H1 (cell line): Measurements from ENCODE around the gene DCAF15. TPM values are rescaled to one million over a fixed set of nuclear protein-coding genes. Genes with fewer than 3 reads are reported as not detected.
"Not testable (repeated sequence)": the region's sequence is repeated elsewhere in the genome, so short reads cannot be mapped to it uniquely, and the experiment has no call there.

Source experiments
- CTCF ChIA-PET: fragments of 300-600 bp; sonication (Branson Sonifier 250); formaldehyde crosslinking; loops from one replicate; lab custom pipeline; 2021; ENCODE audit not compliant: partially characterized antibody; lab: Charles Lee
- POLR2A ChIA-PET: fragments of 300-600 bp; sonication (Branson Sonifier 250); formaldehyde crosslinking; loops from one replicate; lab custom pipeline; 2021; ENCODE audit warnings: inconsistent platforms; ENCODE audit not compliant: partially characterized antibody; lab: Charles Lee
- DNase-seq, 2 experiments: peaks; one replicate each; pipeline versions ENCODE4 v3.0.0 to v3.0.0-alpha.2; 2010 to 2022; ENCODE audit warnings: low spot score in 2 of 2, low read depth in 1 of 2, mixed read lengths in 1 of 2
- FAIRE-seq: peaks from 2 replicates; lab custom pipeline; 2011; peaks lifted over from hg19 to GRCh38; lab: Jason Lieb, UNC
- H2AFZ ChIP-seq: 2 replicates; pipeline ENCODE4 v1.8.1; 2012; ENCODE audit warnings: low read length, inconsistent platforms
- H2AK5ac ChIP-seq: 2 replicates; pipeline ENCODE4 v1.6.1; 2013; ENCODE audit warnings: low read depth, low read length
- H2BK120ac ChIP-seq: replicated peaks from 2 replicates; pipeline ENCODE3; 2013; ENCODE audit warnings: low read depth, low read length, inconsistent platforms
- H2BK12ac ChIP-seq: 2 replicates; pipeline ENCODE4 v1.6.1; 2013; ENCODE audit warnings: low read depth, low read length
- H2BK15ac ChIP-seq: 2 replicates; pipeline ENCODE4 v1.6.1; 2013; ENCODE audit warnings: low read length
- H2BK20ac ChIP-seq: 2 replicates; pipeline ENCODE4 v1.6.1; 2013; ENCODE audit warnings: low read length
- H2BK5ac ChIP-seq: 2 replicates; pipeline ENCODE4 v1.6.1; 2013; ENCODE audit warnings: low read depth, low read length
- H3K14ac ChIP-seq: 2 replicates; pipeline ENCODE4 v1.6.1; 2013; ENCODE audit warnings: inconsistent platforms; ENCODE audit not compliant: insufficient read length
- H3K18ac ChIP-seq: 2 replicates; pipeline ENCODE4 v1.6.1; 2013; ENCODE audit warnings: low read length; ENCODE audit errors: extremely low read depth
- H3K23ac ChIP-seq: 2 replicates; pipeline ENCODE4 v1.6.1; 2013; ENCODE audit warnings: inconsistent platforms; ENCODE audit not compliant: insufficient read length
- H3K23me2 ChIP-seq: 2 replicates; pipeline ENCODE4 v1.6.1; 2013; ENCODE audit warnings: low read depth, low read length
- H3K27ac ChIP-seq: 2 replicates; pipeline ENCODE4 v1.6.1; 2011; ENCODE audit warnings: low read depth, low read length, inconsistent platforms
- H3K27me3 ChIP-seq, 4 experiments: replicated peaks in 1 of 4; 1 replicate in 1 of 4; 2 replicates in 3 of 4; pipeline versions ENCODE4 v1.6.1 to v1.8.1; 2011 to 2013; ENCODE audit warnings: low read length in 3 of 4, mild to moderate bottlenecking in 3 of 4, inconsistent platforms in 2 of 4, mixed read lengths in 2 of 4, moderate library complexity in 1 of 4; ENCODE audit not compliant: control insufficient read depth in 3 of 4, insufficient read depth in 3 of 4; ENCODE audit errors: extremely low read depth in 1 of 4
- H3K36me3 ChIP-seq, 4 experiments: 2 replicates each; pipeline versions ENCODE4 v1.6.1 to v1.8.1; 2011 to 2013; ENCODE audit warnings: mild to moderate bottlenecking in 4 of 4, low read length in 3 of 4, moderate library complexity in 2 of 4, control low read depth in 1 of 4, inconsistent platforms in 1 of 4; ENCODE audit not compliant: insufficient read depth in 4 of 4, control insufficient read depth in 2 of 4
- H3K4ac ChIP-seq: replicated peaks from 2 replicates; pipeline ENCODE3; 2013; ENCODE audit warnings: low read length, low read depth, mixed read lengths, inconsistent platforms; ENCODE audit not compliant: insufficient read length
- H3K4me1 ChIP-seq, 4 experiments: replicated peaks in 1 of 4; 1 replicate in 1 of 4; 2 replicates in 3 of 4; pipeline versions ENCODE4 v1.6.1 to v1.8.1; 2011 to 2013; ENCODE audit warnings: low read length in 3 of 4, inconsistent platforms in 2 of 4, mixed read lengths in 1 of 4; ENCODE audit not compliant: insufficient read depth in 4 of 4, control insufficient read depth in 3 of 4
- H3K4me2 ChIP-seq, 2 experiments: 2 replicates each; pipeline versions ENCODE4 v1.6.1 to v1.8.1; 2011 to 2013; ENCODE audit warnings: low read depth in 2 of 2, low read length in 2 of 2, control low read depth in 1 of 2, inconsistent platforms in 1 of 2, mild to moderate bottlenecking in 1 of 2; ENCODE audit not compliant: insufficient read depth in 1 of 2
- H3K4me3 ChIP-seq, 4 experiments: fragments of 200-600, 300-600 bp in 1 of 4; sonication (generic), shearing (Covaris generic), sonication (Bioruptor Twin) in 1 of 4; 2 replicates each; pipeline versions ENCODE4 v1.5.1 to v1.8.1; 2011 to 2016; ENCODE audit warnings: low read length in 4 of 4, low read depth in 3 of 4, control low read depth in 2 of 4, inconsistent platforms in 2 of 4, mild to moderate bottlenecking in 2 of 4, mixed read lengths in 1 of 4, moderate library complexity in 1 of 4; ENCODE audit not compliant: insufficient read depth in 2 of 4; ENCODE audit errors: extremely low read depth in 1 of 4
- H3K56ac ChIP-seq: replicated peaks from 2 replicates; pipeline ENCODE3; 2013; ENCODE audit warnings: low read depth, mild to moderate bottlenecking, mixed read lengths, low read length, inconsistent platforms; ENCODE audit not compliant: insufficient read length
- H3K79me1 ChIP-seq: 2 replicates; pipeline ENCODE4 v1.6.1; 2013; ENCODE audit warnings: low read depth, low read length, control low read depth
- H3K79me2 ChIP-seq, 2 experiments: 2 replicates each; pipeline versions ENCODE4 v1.6.1 to v1.8.1; 2012 to 2013; ENCODE audit warnings: low read length in 2 of 2, mild to moderate bottlenecking in 2 of 2, inconsistent platforms in 1 of 2; ENCODE audit not compliant: insufficient read depth in 2 of 2, control insufficient read depth in 1 of 2
- H3K9ac ChIP-seq, 4 experiments: replicated peaks in 1 of 4; 1 replicate in 1 of 4; 2 replicates in 3 of 4; pipeline versions ENCODE4 v1.6.1 to v1.8.1; 2011 to 2013; ENCODE audit warnings: low read depth in 3 of 4, low read length in 3 of 4, control low read depth in 2 of 4, mild to moderate bottlenecking in 2 of 4, moderate library complexity in 2 of 4, inconsistent platforms in 1 of 4; ENCODE audit errors: extremely low read depth in 1 of 4
- H3K9me3 ChIP-seq, 2 experiments: 2 replicates each; pipeline versions ENCODE4 v1.6.1 to v1.8.1; 2012 to 2013; ENCODE audit warnings: mild to moderate bottlenecking in 2 of 2, moderate library complexity in 2 of 2, control low read depth in 1 of 2, inconsistent platforms in 1 of 2, low read depth in 1 of 2, low read length in 1 of 2, mixed read lengths in 1 of 2; ENCODE audit not compliant: insufficient read depth in 2 of 2
- H4K20me1 ChIP-seq, 2 experiments: replicated peaks in 1 of 2; 2 replicates each; pipeline versions ENCODE3 to v1.8.1; 2011 to 2013; ENCODE audit warnings: inconsistent platforms in 2 of 2, low read length in 2 of 2, mild to moderate bottlenecking in 1 of 2; ENCODE audit not compliant: insufficient read depth in 2 of 2, control insufficient read depth in 1 of 2
- H4K5ac ChIP-seq: 2 replicates; pipeline ENCODE4 v1.6.1; 2013; ENCODE audit warnings: low read length, low read depth, mixed read lengths, inconsistent platforms; ENCODE audit not compliant: insufficient read length
- H4K8ac ChIP-seq: 2 replicates; pipeline ENCODE4 v1.8.0; 2013; ENCODE audit warnings: mild to moderate bottlenecking, moderate library complexity, low read length, inconsistent platforms; ENCODE audit not compliant: insufficient read depth; ENCODE audit errors: extremely low read depth
- H4K91ac ChIP-seq: replicated peaks from 2 replicates; pipeline ENCODE3; 2013; ENCODE audit warnings: low read length, mixed read lengths, inconsistent platforms; ENCODE audit not compliant: insufficient read length
- WGBS, 2 experiments: shearing (Covaris generic) in 1 of 2; methylation state at CpG; one replicate each; pipeline versions ENCODE4 v1.1.6 to v1.1.7; 2013 to 2015; ENCODE audit warnings: low lambda C conversion rate in 2 of 2, mixed read lengths in 2 of 2, inconsistent platforms in 1 of 2, low coverage in 1 of 2, missing lambda C conversion rate in 1 of 2; ENCODE audit not compliant: insufficient replicate concordance in 2 of 2, insufficient coverage in 1 of 2, insufficient read length in 1 of 2; ENCODE audit errors: extremely low coverage in 1 of 2, missing lambda C conversion rate in 1 of 2; 5-methylcytosine and 5-hydroxymethylcytosine counted together
- polyA plus RNA-seq, 7 experiments: library from polyadenylated mRNA; depleted of rRNA in 3 of 7; stranded (reverse) in 5 of 7; unstranded in 2 of 7; fragments of >200 nt in 5 of 7; fragments of 200-250 nt in 2 of 7; gene quantifications; 1 replicate in 5 of 7; 2 replicates in 1 of 7; 4 replicates in 1 of 7; pipeline versions ENCODE4 v1.2.1 to v1.2.3, GENCODE V29; 2011 to 2013; ENCODE audit warnings: missing spikeins in 2 of 7, mixed read lengths in 2 of 7
- total RNA-seq: library from RNA; stranded (reverse); fragmentation: NEBNext Ultra II Directional; extraction: Animal tissue kit (Norgen Biotek cat#: 25700); gene quantifications from 2 replicates; pipeline ENCODE4 v1.2.1, GENCODE V29; 2021

DCAF15 gene
- total and polyA plus RNA-seq, 2 of the 8 experiments (the other 6 are each of a cell fraction or from before 2014, with no cell fraction given): 68.7 to 80.8 TPM

GRCh38 chr19:13971868-13972267 is 19.6 kb downstream of the DCAF15 start:
- not testable (repeated sequence) for H3K23me2 ChIP-seq, H2BK120ac ChIP-seq, H4K91ac ChIP-seq, H3K4ac ChIP-seq, FAIRE-seq, H2AK5ac ChIP-seq, H3K4me3 ChIP-seq, DNase-seq, H4K20me1 ChIP-seq, H3K27me3 ChIP-seq, H2BK5ac ChIP-seq, H3K4me2 ChIP-seq, H2BK15ac ChIP-seq, H3K9me3 ChIP-seq, H3K56ac ChIP-seq, H3K27ac ChIP-seq, H3K23ac ChIP-seq, H4K8ac ChIP-seq, H3K4me1 ChIP-seq, H3K9ac ChIP-seq, H2BK20ac ChIP-seq, H2BK12ac ChIP-seq, H2AFZ ChIP-seq, H3K14ac ChIP-seq, H3K18ac ChIP-seq, H3K79me1 ChIP-seq, H4K5ac ChIP-seq, H3K79me2 ChIP-seq
- H3K36me3 ChIP-seq: peaks cover 0 to 17% (median 11%) of the 10 kb centered on the region in 4 experiments; a peak in 5 of 8 replicates
- ChIA-PET POLR2A (interaction anchor here (1.0 to 4.9 kb wide), 3 partner anchors 10 to 35 kb away, joined by 3 to 44 read pairs (median 5); no protein-coding TSS in a partner anchor), CTCF (interaction anchor here (0.8 to 10.3 kb wide), 3 partner anchors 12 to 65 kb away, joined by 3 to 77 read pairs (median 3); no protein-coding TSS in a partner anchor)
- WGBS, 2 experiments: 91% methylated on average over 11 of the region's 15 CpGs; no CpG with 5 or more reads in 1 of the 2 experiments
